Muscle of leg (tissue), 11 donors: Measurements from ENCODE around the gene BOC. TPM values are rescaled to one million over a fixed set of nuclear protein-coding genes. Genes with fewer than 3 reads are reported as not detected.

Experiments used
- DNase-seq: peaks from one replicate; pipeline ENCODE4 v3.0.0; 2013
- H3K27ac ChIP-seq: one replicate; pipeline ENCODE4 v1.5.1; 2013; ENCODE audit warnings: mild to moderate bottlenecking, low read length, control low read depth
- H3K27me3 ChIP-seq: one replicate; pipeline ENCODE4 v1.6.1; 2013; ENCODE audit warnings: low read length; ENCODE audit not compliant: control insufficient read depth, insufficient read depth
- H3K36me3 ChIP-seq: one replicate; pipeline ENCODE4 v1.6.1; 2013; ENCODE audit warnings: low read length; ENCODE audit not compliant: control insufficient read depth, insufficient read depth
- H3K4me1 ChIP-seq: one replicate; pipeline ENCODE4 v1.6.1; 2013; ENCODE audit warnings: low read length; ENCODE audit not compliant: control insufficient read depth, insufficient read depth
- H3K4me3 ChIP-seq: one replicate; pipeline ENCODE4 v1.5.1; 2013; ENCODE audit warnings: low read length, control low read depth
- H3K9me3 ChIP-seq: replicated peaks from 2 replicates; pipeline ENCODE4 v1.6.1; 2013; ENCODE audit warnings: low read depth, low read length; ENCODE audit not compliant: control insufficient read depth
- WGBS: methylation state at CpG from one replicate; pipeline ENCODE4 v1.1.5; 2013; ENCODE audit warnings: missing lambda C conversion rate; ENCODE audit not compliant: insufficient coverage; 5-methylcytosine and 5-hydroxymethylcytosine counted together
- polyA plus RNA-seq, 8 donors: library from polyadenylated mRNA; unstranded; fragments of 120-200 nt; gene quantifications; one replicate each; pipeline versions ENCODE4 v1.2.1 to v1.2.3, GENCODE V29; 2013; ENCODE audit warnings: inconsistent platforms in 1 of 8, low replicate concordance in 1 of 8; ENCODE audit not compliant: insufficient read length in 8 of 8, insufficient read depth in 1 of 8
- total RNA-seq: library from RNA; stranded (reverse); fragments of 120-200 nt; gene quantifications from one replicate; pipeline ENCODE4 v1.2.4, GENCODE V29; 2013

Gene BOC
- total and polyA plus RNA-seq, 9 donors = 38.3 to 99.2 (median 55.0) TPM

DNA sequence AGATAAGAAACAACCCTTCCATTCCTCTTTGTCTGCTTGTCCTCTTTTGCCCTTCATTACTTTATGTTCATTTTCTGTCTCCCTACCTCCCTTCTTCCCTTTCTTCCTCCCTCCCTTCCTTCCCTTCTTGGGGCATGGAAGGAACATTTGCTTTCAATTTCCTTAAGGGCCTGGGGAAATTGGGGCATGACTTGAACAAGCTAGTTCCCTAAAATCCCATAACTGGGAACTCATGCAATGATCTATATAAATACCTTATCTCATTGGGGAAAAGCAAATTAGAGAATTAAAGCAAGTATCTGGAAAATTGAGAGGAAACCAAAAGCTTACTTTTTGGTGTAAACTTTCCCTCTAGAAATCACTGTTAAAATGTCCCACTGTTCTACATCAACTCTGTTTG, 35.7 kb downstream of the BOC start:
- DNase-seq = no peak
- Histone ChIP-seq H3K36me3 (peaks cover 23% of the 10 kb centered on the region), H3K9me3 (no peaks in the 10 kb centered on the region), H3K4me1 (peaks cover 36% of the 10 kb centered on the region), H3K27me3 (no peaks in the 10 kb centered on the region), H3K27ac (peak overlapping the region; percentile 85), H3K4me3 (no peak overlapping the region)

DNA sequence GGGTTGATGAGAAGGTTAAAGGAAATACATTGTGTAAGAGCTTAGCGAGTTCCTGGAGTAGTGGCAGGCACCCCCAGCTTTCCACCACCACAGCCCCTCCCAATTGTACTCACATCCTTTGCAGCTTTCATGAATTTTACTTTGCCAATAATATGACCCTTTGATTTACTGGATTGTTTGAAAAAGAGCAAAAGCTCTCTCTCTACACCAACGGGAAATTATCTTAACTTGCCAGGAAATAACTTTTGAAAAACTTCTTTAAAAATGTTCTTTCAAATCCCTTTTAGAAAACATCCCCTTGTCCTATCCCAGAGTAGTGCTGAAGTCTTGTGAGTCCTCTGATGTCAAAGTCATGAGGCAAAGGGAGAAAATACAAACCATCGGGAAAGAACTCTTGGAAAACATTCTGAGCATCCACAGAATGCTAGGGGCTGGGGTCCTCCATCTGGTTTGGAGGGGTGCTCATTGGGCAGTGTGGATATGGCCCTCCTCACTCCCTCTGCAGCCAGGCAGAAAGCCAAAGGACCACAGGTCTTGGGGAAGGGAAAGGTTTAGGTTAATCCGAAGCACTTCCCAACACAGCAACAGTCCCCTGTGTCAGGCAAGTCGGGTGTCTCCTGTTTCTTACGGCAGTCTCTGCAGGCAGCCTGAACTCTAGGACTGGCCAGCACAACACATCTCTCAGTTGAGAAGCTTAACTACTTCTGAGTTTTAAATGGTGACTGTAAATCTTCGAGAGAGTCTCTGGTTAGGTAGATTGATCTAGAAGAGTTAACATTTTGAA, 36.5 kb downstream of the BOC start:
- H3K4me3 ChIP-seq = no peak overlapping the region
- no CpG with 5 or more reads among the region's 7 CpGs for WGBS
- H3K4me1 ChIP-seq = peaks cover 40% of the 10 kb centered on the region
- DNase-seq = peak; percentile 88
- H3K27ac ChIP-seq = peak overlapping the region; percentile 85
- H3K36me3 ChIP-seq = peaks cover 31% of the 10 kb centered on the region
- no peaks in the 10 kb centered on the region for H3K9me3 ChIP-seq
- no peaks in the 10 kb centered on the region for H3K27me3 ChIP-seq

- peak; percentile 77 for DNase-seq
- no CpG with 5 or more reads among the region's 3 CpGs for WGBS
- Histone ChIP-seq H3K27ac (peak overlapping the region; percentile 85), H3K4me3 (no peak overlapping the region), H3K9me3 (no peaks in the 10 kb centered on the region), H3K36me3 (peaks cover 33% of the 10 kb centered on the region), H3K27me3 (no peaks in the 10 kb centered on the region), H3K4me1 (peaks cover 47% of the 10 kb centered on the region)
Measured at GRCh38 chr3:113249111-113249510, 37.8 kb downstream of the BOC start.

GRCh38 chr3:113249601-113250000, 38.2 kb downstream of the BOC start:
- peaks cover 52% of the 10 kb centered on the region for H3K4me1 ChIP-seq

GRCh38 chr3:113250566-113250965, 39.2 kb downstream of the BOC start:
- H3K27me3 ChIP-seq = no peaks in the 10 kb centered on the region
- H3K36me3 ChIP-seq = peaks cover 33% of the 10 kb centered on the region
- no peak for DNase-seq
- H3K27ac ChIP-seq = no peak overlapping the region
- no peaks in the 10 kb centered on the region for H3K9me3 ChIP-seq
- no peak overlapping the region for H3K4me3 ChIP-seq
- 93% methylated on average over 13 of the region's 14 CpGs for WGBS
- H3K4me1 ChIP-seq = peaks cover 58% of the 10 kb centered on the region

More at GRCh38 chr3:113249601-113250000, 38.2 kb downstream of the BOC start:
- H3K36me3 ChIP-seq = peaks cover 33% of the 10 kb centered on the region
- H3K9me3 ChIP-seq = no peaks in the 10 kb centered on the region
- no peak for DNase-seq
- H3K4me3 ChIP-seq = no peak overlapping the region
- H3K27ac ChIP-seq = peak overlapping the region; percentile 48
- H3K27me3 ChIP-seq = no peaks in the 10 kb centered on the region
- WGBS = 76% methylated on average over 6 of the region's 8 CpGs

GRCh38 chr3:113251817-113252216, 40.5 kb downstream of the BOC start:
- Histone ChIP-seq H3K36me3 (peaks cover 34% of the 10 kb centered on the region), H3K4me1 (peaks cover 60% of the 10 kb centered on the region), H3K4me3 (no peak overlapping the region), H3K27me3 (no peaks in the 10 kb centered on the region), H3K27ac (no peak overlapping the region), H3K9me3 (no peaks in the 10 kb centered on the region)
- no peak for DNase-seq
- no CpG with 5 or more reads among the region's 4 CpGs for WGBS

DNA sequence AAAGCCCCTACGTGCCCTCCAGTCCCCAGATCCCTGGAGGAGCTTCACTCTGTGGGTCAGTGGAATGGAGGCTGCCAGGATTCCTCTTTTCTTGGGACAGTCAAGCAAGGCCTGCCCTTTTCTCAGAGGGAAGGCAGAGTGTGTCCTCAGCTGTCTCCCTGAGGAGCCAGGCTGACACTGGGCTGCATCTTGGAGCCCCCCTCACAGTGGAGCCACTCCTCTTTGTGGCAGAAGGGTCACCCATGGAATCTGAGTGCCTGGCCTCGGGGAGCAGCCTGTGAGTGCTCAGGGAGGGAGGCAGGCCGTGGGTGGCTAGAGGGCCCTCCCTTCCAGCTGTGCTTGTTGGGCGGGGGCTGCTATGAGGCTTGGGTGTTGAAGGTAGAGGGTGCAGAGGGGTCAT, 41.2 kb downstream of the BOC start:
- Histone ChIP-seq H3K9me3 (no peaks in the 10 kb centered on the region), H3K27me3 (no peaks in the 10 kb centered on the region), H3K27ac (peak overlapping the region; percentile 42), H3K4me1 (peaks cover 57% of the 10 kb centered on the region), H3K36me3 (peaks cover 38% of the 10 kb centered on the region), H3K4me3 (no peak overlapping the region)
- DNase-seq = no peak
- 90% methylated on average over 3 of the region's 4 CpGs for WGBS

DNA sequence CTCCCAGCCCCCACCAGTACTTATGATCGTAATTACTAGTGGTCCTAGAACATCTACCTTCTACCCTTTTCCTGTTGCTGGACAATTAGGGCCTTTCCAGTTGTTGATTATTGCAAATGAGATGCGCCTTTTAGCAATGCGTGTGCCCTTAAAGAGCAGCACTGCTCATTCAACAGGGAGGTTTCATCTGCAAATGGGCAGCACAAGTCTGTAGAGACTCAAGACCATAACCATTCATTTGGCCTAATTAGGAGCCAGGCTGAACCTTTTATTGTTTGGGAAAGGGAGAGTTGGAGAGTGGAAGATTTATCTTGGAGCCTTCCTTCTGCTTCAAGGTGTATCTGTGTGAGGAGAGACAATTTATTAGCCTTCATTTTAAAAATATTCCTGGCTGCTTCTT, 42.3 kb downstream of the BOC start:
- DNase-seq = no peak
- H3K4me3 ChIP-seq = no peak overlapping the region
- no peaks in the 10 kb centered on the region for H3K27me3 ChIP-seq
- peaks cover 41% of the 10 kb centered on the region for H3K36me3 ChIP-seq
- no peaks in the 10 kb centered on the region for H3K9me3 ChIP-seq
- WGBS = no CpG with 5 or more reads among the region's 3 CpGs
- peaks cover 56% of the 10 kb centered on the region for H3K4me1 ChIP-seq
- H3K27ac ChIP-seq = peak overlapping the region; percentile 59

GRCh38 chr3:113254171-113254947, 43.0 kb downstream of the BOC start:
- no peaks in the 10 kb centered on the region for H3K27me3 ChIP-seq
- 21% methylated on average over 4 of the region's 14 CpGs for WGBS
- peak overlapping the region; percentile 59 for H3K27ac ChIP-seq
- H3K4me3 ChIP-seq = no peak overlapping the region
- no peaks in the 10 kb centered on the region for H3K9me3 ChIP-seq
- peaks cover 51% of the 10 kb centered on the region for H3K4me1 ChIP-seq
- peaks cover 39% of the 10 kb centered on the region for H3K36me3 ChIP-seq
- DNase-seq = peak; percentile 89

DNA sequence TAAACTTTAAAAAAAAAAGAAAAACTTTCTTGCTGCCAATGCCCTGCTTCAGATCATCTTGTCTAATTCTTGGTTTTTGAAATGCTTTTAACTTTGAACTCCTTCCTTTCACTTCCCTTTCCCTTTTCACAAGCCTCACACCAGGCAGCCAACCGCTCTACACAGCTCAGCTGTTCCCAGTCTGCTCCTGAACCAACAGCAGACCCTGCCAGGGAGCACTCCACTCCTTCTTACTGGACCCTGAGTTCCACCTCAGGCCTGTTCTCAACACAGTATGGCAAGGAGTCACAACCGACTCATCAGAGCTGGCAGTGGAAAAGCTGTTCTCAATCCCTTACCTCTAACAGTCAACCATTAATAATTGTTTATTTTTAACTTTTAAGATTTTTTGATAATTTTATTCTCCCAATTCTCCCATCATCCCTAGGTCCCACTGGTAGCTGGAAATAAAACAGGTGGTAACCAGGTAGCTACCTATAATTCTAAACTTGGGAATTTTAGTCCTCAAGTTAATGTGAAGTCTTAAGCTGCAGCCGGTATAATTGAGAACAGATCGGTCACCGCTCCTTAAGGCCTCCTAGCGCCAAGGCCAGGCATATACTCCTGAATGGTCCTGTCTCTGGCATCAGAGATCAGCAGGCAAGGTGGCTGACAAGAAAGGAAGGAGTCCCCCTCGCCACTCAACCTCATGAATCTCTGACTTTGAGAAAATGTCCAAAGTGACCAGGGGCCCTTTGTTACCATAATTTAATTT, 43.9 kb downstream of the BOC start:
- H3K27ac ChIP-seq = peak overlapping the region; percentile 59
- H3K36me3 ChIP-seq = peaks cover 32% of the 10 kb centered on the region
- peak; percentile 62 for DNase-seq
- peaks cover 48% of the 10 kb centered on the region for H3K4me1 ChIP-seq
- WGBS = 73% methylated on average over 3 of the region's 7 CpGs
- H3K9me3 ChIP-seq = no peaks in the 10 kb centered on the region
- H3K27me3 ChIP-seq = no peaks in the 10 kb centered on the region
- no peak overlapping the region for H3K4me3 ChIP-seq
